IMR-90 (cell line): ENCODE data around the gene CYP8B1. TPM values are rescaled to one million over a fixed set of nuclear protein-coding genes. Genes with fewer than 3 reads are reported as not detected.

Source experiments
- ATAC-seq: fragments of 200-7000 bp; cut with Tn5 transposase; 2 replicates; pipeline ENCODE4 v1.9.1; 2020; ENCODE audit warnings: low read depth, mild to moderate bottlenecking, moderate library complexity
- BruUV-seq: library from RNA; stranded (reverse); fragments of 400-500 nt; replicated peaks from 2 replicates; lab custom pipeline; 2021; lab: Mats Ljungman, UMichigan
- CTCF ChIA-PET: fragments of 300-600 bp; formaldehyde crosslinking; extraction: SDS; loops from one replicate; lab custom pipeline; 2021; ENCODE audit warnings: antibody characterized with exemption; lab: Yijun Ruan, JAX
- POLR2A ChIA-PET: fragments of 300-600 bp; sonication (Branson Sonifier 250); formaldehyde crosslinking; loops from one replicate; lab custom pipeline; 2022; ENCODE audit warnings: antibody characterized with exemption; ENCODE audit not compliant: unreplicated experiment; lab: Charles Lee
- DNase-seq: peaks from one replicate; pipeline ENCODE4 v3.0.0; 2013
- H2AFZ ChIP-seq: replicated peaks from 2 replicates; pipeline ENCODE3; 2013; ENCODE audit warnings: low read length, mild to moderate bottlenecking; ENCODE audit not compliant: poor library complexity
- H2AK5ac ChIP-seq: 2 replicates; pipeline ENCODE4 v1.6.1; 2013; ENCODE audit warnings: low read depth, low read length, inconsistent platforms
- H2AK9ac ChIP-seq: replicated peaks from 2 replicates; pipeline ENCODE3; 2013; ENCODE audit warnings: mild to moderate bottlenecking, low read depth, low read length, moderate library complexity; ENCODE audit not compliant: poor library complexity
- H2BK120ac ChIP-seq: 2 replicates; pipeline ENCODE4 v1.6.1; 2013; ENCODE audit warnings: low read depth, low read length, inconsistent platforms
- H2BK15ac ChIP-seq: 3 replicates; pipeline ENCODE4 v1.6.1; 2013; ENCODE audit warnings: low read depth, low read length, inconsistent platforms
- H2BK20ac ChIP-seq: 2 replicates; pipeline ENCODE4 v1.6.1; 2013; ENCODE audit warnings: low read depth, mild to moderate bottlenecking, inconsistent platforms, low read length, moderate library complexity
- H2BK5ac ChIP-seq: 2 replicates; pipeline ENCODE4 v1.6.1; 2013; ENCODE audit warnings: mild to moderate bottlenecking, low read depth, low read length, inconsistent platforms; ENCODE audit not compliant: poor library complexity, severe bottlenecking
- H3K14ac ChIP-seq: replicated peaks from 2 replicates; pipeline ENCODE4 v1.6.1; 2013; ENCODE audit warnings: low read depth, low read length, inconsistent platforms
- H3K18ac ChIP-seq: 2 replicates; pipeline ENCODE4 v1.6.1; 2013; ENCODE audit warnings: low read depth, low read length, control low read depth
- H3K23ac ChIP-seq: 2 replicates; pipeline ENCODE4 v1.6.1; 2013; ENCODE audit warnings: low read depth, low read length, inconsistent platforms
- H3K27ac ChIP-seq: 2 replicates; pipeline ENCODE4 v1.5.1; 2013; ENCODE audit warnings: mild to moderate bottlenecking, control low read depth, low read length; ENCODE audit not compliant: insufficient read depth
- H3K27me3 ChIP-seq: 2 replicates; pipeline ENCODE4 v1.6.1; 2013; ENCODE audit warnings: low read length; ENCODE audit not compliant: control insufficient read depth, insufficient read depth
- H3K36me3 ChIP-seq: 2 replicates; pipeline ENCODE4 v1.6.1; 2013; ENCODE audit warnings: low read length, mixed read lengths; ENCODE audit not compliant: control insufficient read depth, insufficient read depth
- H3K4ac ChIP-seq: 2 replicates; pipeline ENCODE4 v1.6.1; 2013; ENCODE audit warnings: low read depth, low read length, inconsistent platforms
- H3K4me1 ChIP-seq: 2 replicates; pipeline ENCODE4 v1.6.1; 2013; ENCODE audit warnings: low read length, mixed read lengths; ENCODE audit not compliant: control insufficient read depth, insufficient read depth
- H3K4me2 ChIP-seq: 2 replicates; pipeline ENCODE4 v1.6.1; 2013; ENCODE audit warnings: low read depth, mild to moderate bottlenecking, control low read depth, low read length, moderate library complexity
- H3K4me3 ChIP-seq: 2 replicates; pipeline ENCODE4 v1.5.1; 2013; ENCODE audit warnings: low read depth, mild to moderate bottlenecking, control low read depth, low read length, moderate library complexity; ENCODE audit not compliant: insufficient read depth
- H3K56ac ChIP-seq: 2 replicates; pipeline ENCODE4 v1.6.1; 2013; ENCODE audit warnings: low read length, inconsistent platforms; ENCODE audit not compliant: insufficient read depth; ENCODE audit errors: extremely low read depth
- H3K79me1 ChIP-seq, 2 experiments: 2 replicates each; pipeline ENCODE4 v1.6.1; 2013; ENCODE audit warnings: low read length in 2 of 2, inconsistent platforms in 1 of 2, low read depth in 1 of 2
- H3K9ac ChIP-seq: 2 replicates; pipeline ENCODE4 v1.6.1; 2013; ENCODE audit warnings: low read depth, low read length, control low read depth
- H3K9me1 ChIP-seq: 2 replicates; pipeline ENCODE4 v1.6.1; 2013; ENCODE audit warnings: low read length, inconsistent platforms; ENCODE audit not compliant: insufficient read depth
- H3K9me3 ChIP-seq: 2 replicates; pipeline ENCODE4 v1.6.1; 2013; ENCODE audit warnings: low read length; ENCODE audit not compliant: control insufficient read depth, insufficient read depth
- H4K20me1 ChIP-seq: 2 replicates; pipeline ENCODE4 v1.6.1; 2013; ENCODE audit warnings: low read length, inconsistent platforms; ENCODE audit not compliant: insufficient read depth
- H4K5ac ChIP-seq: 2 replicates; pipeline ENCODE4 v1.6.1; 2013; ENCODE audit warnings: mild to moderate bottlenecking, low read depth, low read length, control low read depth
- H4K8ac ChIP-seq, 2 experiments: 2 replicates each; pipeline ENCODE4 v1.6.1; 2013; ENCODE audit warnings: low read depth in 2 of 2, low read length in 2 of 2, control low read depth in 1 of 2, inconsistent platforms in 1 of 2
- H4K91ac ChIP-seq: 2 replicates; pipeline ENCODE4 v1.6.1; 2013; ENCODE audit warnings: low read depth, low read length, inconsistent platforms; ENCODE audit not compliant: insufficient read depth
- BHLHE40 ChIP-seq: fragments of 150-350 bp; IDR thresholded peaks from 2 replicates; pipeline ENCODE4 v1.6.1; 2016; ENCODE audit warnings: mild to moderate bottlenecking, low read depth, low read length
- FOS ChIP-seq: fragments of 150-350 bp; IDR thresholded peaks from 2 replicates; pipeline ENCODE4 v1.6.1; 2016; ENCODE audit warnings: low read depth, low read length
- POLR2A ChIP-seq: IDR thresholded peaks from 2 replicates; pipeline ENCODE4 v1.6.1; 2012; ENCODE audit warnings: mild to moderate bottlenecking, low read depth, low read length
- RAD21 ChIP-seq: IDR thresholded peaks from 2 replicates; pipeline ENCODE4 v1.6.1; 2012; ENCODE audit warnings: low read length, improper control_type of control experiment
- RCOR1 ChIP-seq: IDR thresholded peaks from 2 replicates; pipeline ENCODE4 v1.6.1; 2012; ENCODE audit warnings: mild to moderate bottlenecking, low read length, improper control_type of control experiment; ENCODE audit not compliant: insufficient replicate concordance
- RFX5 ChIP-seq: IDR thresholded peaks from 2 replicates; pipeline ENCODE4 v1.8.0; 2012; ENCODE audit warnings: low read depth, mild to moderate bottlenecking, low read length, moderate library complexity
- dilution Hi-C: fragments of 300-500 bp; cut with HindIII; formaldehyde crosslinking; loops from one replicate; pipeline ENCODE4 v1.14.3; 2018; ENCODE audit warnings: low sequenced_read_pairs; ENCODE audit not compliant: unreplicated experiment
- in situ Hi-C: fragments of 300-500 bp; cut with MboI; formaldehyde crosslinking; loops from 3 replicates; pipeline ENCODE4 v1.14.3; 2019; ENCODE audit warnings: low sequenced_read_pairs, inconsistent platforms, mixed read lengths
- intact Hi-C: fragments of 100-400 bp; cut with micrococcal nuclease; formaldehyde crosslinking; loops from 2 replicates; pipeline ENCODE4 v1.10.0; 2022
- polyA plus RNA-seq, 3 experiments: library from polyadenylated mRNA; depleted of rRNA; stranded (reverse); fragments of >200 nt; gene quantifications; 2 replicates each; pipeline ENCODE4 v1.2.3, GENCODE V29; 2012; ENCODE audit warnings: low replicate concordance in 1 of 3
- total RNA-seq: library from RNA; depleted of rRNA; stranded (reverse); fragments of >200 nt; gene quantifications from 2 replicates; pipeline ENCODE4 v1.2.3, GENCODE V29; 2012
- TF ChIP-seq, protein P1 (sequence below): fragments of 150-350 bp; IDR thresholded peaks from 2 replicates; pipeline ENCODE4 v1.6.1; 2016; ENCODE audit warnings: low read depth, mild to moderate bottlenecking, low read length, moderate library complexity, borderline replicate concordance

The CYP8B1 gene
- total and polyA plus RNA-seq, 2 of the 4 experiments (the other 2 are of a cell fraction), result not detected

DNA sequence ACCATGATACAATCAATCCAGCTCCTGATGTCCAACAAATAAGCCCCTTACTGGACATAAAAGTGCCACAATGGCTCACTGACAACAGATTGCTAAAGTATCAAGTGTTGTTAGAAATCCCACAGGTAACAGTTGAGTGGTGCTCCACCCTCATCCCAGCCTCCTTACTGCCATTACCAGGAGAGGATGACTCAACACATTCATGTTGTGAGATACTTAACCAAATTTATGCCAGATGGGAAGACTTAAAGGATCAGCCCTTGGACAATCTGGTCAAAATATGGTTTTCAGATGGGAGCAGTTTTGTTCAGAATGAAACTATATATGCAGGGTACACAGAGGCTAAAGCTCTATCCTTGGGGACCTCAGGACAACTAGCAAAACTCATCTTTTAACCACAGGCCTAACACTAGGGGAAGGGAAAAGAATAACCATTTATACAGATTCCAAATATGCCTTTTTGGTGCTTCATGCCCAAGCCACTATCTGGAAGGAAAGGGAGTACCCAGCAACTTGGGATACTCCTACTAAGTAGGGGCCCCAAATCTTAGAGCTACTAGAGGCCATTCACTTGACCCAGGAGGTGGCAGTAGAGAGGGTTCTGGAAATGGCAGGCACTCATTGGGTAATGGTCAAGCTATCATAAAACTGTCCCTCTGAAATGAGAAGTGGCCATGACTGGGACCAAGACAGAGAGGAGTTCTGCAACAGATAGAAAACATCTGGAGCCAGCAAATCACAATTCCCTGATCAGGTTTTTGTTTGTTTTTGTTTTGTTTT lies 23.4 kb upstream of the CYP8B1 start:
- Histone ChIP-seq H3K27ac (no peak overlapping the region), H2AK5ac (no peak overlapping the region), H3K56ac (no peak overlapping the region), H3K9me1 (no peaks in the 10 kb centered on the region), H3K4ac (no peak overlapping the region), H3K4me1 (no peaks in the 10 kb centered on the region), H2AFZ (no peak overlapping the region), H3K36me3 (no peaks in the 10 kb centered on the region), H2BK15ac (no peak overlapping the region), H3K4me2 (no peak overlapping the region), H3K9me3 (no peaks in the 10 kb centered on the region), H3K23ac (no peak overlapping the region), H4K20me1 (no peaks in the 10 kb centered on the region), H2BK20ac (no peak overlapping the region), H3K18ac (no peak overlapping the region), H3K4me3 (no peak overlapping the region), H3K79me1 (no peaks in the 10 kb centered on the region), H3K27me3 (peaks cover 1% of the 10 kb centered on the region; the same call in 1 of the 2 replicates), H3K9ac (no peak overlapping the region), H4K91ac (no peak overlapping the region), H4K5ac (no peak overlapping the region), H2BK5ac (no peak overlapping the region), H2AK9ac (no peak overlapping the region), H3K14ac (no peak overlapping the region), H4K8ac (no peak overlapping the region), H2BK120ac (no peak overlapping the region)
- dilution Hi-C loops (no loop called here), intact Hi-C loops (no loop called here), in situ Hi-C loops (no loop called here)
- ATAC-seq (no peak), DNase-seq (no peak)
- POLR2A ChIA-PET, result no interaction called here
- no peak for TF ChIP-seq RAD21
- TF ChIP-seq, protein P1, sequence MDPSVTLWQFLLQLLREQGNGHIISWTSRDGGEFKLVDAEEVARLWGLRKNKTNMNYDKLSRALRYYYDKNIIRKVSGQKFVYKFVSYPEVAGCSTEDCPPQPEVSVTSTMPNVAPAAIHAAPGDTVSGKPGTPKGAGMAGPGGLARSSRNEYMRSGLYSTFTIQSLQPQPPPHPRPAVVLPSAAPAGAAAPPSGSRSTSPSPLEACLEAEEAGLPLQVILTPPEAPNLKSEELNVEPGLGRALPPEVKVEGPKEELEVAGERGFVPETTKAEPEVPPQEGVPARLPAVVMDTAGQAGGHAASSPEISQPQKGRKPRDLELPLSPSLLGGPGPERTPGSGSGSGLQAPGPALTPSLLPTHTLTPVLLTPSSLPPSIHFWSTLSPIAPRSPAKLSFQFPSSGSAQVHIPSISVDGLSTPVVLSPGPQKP, result no peak
- TF ChIP-seq FOS, result no peak
- no peak for TF ChIP-seq POLR2A
- no peak for TF ChIP-seq RCOR1
- TF ChIP-seq BHLHE40, result no peak
- no peak for TF ChIP-seq RFX5
- CTCF ChIA-PET, result interaction anchor here (0.8 kb wide), 1 partner anchor 77 kb away, joined by 3 read pairs; no protein-coding TSS in a partner anchor
- no TSS peak for BruUV-seq
